HG03378 (cell line): ENCODE measurements around the gene ADSS2.
A peak's percentile ranks its signal among the peaks of the same experiment; 100 is the strongest.
"Not testable (repeated sequence)": the region's sequence is repeated elsewhere in the genome, so short reads cannot be mapped to it uniquely, and the experiment has no call there.

Source experiments
- ATAC-seq: cut with Tn5 transposase; IDR thresholded peaks from one replicate; pipeline ENCODE4 v1.9.1; 2021; ENCODE audit warnings: mild to moderate bottlenecking, moderate library complexity; ENCODE audit not compliant: unreplicated experiment

Gene ADSS2

DNA sequence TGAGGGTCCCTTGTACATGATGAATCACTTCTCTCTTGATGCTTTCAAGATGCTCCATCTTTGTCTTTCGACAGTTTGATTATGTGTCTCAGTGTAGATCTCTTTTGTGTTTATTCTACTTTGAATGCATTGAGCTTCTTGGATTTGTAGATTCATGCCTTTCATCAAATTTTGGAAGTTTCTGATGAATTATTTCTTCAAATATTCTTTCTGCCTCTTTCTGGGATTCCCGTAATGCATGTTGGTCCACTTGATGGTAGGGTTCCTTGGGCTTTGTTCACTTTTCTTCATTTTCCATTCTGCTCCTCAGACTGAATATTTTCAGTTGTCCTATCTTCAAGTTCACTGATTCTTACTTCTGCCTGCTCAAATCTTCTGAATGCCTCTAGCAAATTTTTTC lies 50.7 kb downstream of the ADSS2 start:
- no peak for ATAC-seq

DNA sequence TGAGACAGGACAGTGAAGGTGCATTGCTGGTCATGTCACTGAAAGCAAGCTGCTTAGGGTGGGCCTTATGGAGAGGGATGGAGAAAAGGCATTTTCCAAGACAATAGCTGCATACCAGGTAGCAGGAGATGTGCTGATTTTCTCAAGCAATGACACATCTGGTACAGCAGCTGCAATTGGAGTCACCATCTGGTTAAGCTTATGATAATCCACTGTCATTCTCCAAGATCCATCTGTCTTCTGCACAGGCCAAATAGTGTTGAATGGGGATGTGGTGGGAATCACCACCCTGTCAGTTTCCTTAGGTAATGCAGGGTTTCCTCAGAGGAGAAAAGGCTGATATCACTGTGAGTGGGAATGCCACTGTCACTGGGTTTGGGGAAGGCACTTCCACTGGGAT lies 54.6 kb downstream of the ADSS2 start:
- ATAC-seq: no peak

DNA sequence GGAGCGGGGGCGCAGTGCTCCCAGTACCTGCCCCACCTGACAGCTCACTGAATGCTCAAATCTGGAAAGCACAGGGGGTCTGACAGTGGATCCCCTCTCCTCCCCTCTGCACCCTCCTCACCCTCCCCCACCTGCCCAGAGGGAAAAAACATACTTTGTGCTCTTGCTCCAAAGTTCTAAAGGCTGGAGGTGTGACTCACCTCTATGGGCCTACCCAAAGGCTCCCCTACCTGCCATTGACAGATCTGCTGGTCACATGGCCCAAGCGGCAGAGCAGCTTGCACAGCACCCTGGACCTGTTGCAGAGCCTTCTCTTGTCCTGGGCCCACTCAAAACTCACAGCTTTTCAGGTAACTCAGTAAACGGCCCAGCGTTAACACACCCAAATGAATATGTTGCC lies 55.7 kb downstream of the ADSS2 start:
- ATAC-seq: no peak

DNA sequence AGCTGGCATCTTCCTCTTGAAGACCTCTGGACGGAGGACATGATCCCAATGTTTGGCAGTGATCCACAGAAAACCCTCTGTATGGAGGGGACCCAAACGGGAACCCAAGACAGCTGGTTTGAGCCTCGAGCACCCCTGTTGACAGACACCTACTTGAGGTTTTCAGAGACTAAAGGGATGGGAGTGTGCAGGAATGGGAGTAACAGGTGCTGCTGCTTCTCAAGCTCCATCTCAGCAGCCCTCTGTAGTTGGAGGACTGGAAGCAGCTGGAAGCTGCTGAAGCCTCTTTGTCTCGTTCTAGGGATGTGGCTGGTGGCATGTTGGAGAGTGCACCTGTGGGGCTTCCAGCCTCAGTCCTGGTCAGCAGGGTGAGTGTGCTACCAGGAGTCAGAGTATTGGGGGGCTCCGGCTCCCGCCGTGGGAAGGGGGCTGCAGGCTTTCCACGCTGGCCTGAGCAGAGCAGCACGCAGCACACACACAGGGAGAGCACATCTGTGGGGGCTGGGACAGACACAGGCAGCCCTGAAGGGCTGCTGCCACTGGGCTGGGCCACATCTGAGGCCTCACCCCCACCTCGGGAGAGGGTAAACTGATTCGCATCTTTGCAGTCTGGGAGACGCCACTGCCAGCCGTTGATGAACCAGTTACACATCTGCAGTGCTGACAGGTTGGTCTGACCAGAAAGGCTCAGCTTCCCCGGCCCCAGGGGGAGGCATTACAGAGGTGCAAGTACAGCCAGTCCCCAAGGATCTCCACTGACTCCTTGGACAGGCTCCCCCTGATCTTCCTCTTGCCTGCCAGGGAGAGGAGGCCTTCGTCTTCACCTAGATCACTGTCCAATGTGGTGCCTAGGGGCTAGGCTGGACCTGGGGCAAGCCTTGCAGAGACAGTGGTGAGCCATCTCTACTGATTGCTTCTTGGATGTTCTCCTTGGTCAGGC lies 56.6 kb downstream of the ADSS2 start:
- ATAC-seq: no peak

DNA sequence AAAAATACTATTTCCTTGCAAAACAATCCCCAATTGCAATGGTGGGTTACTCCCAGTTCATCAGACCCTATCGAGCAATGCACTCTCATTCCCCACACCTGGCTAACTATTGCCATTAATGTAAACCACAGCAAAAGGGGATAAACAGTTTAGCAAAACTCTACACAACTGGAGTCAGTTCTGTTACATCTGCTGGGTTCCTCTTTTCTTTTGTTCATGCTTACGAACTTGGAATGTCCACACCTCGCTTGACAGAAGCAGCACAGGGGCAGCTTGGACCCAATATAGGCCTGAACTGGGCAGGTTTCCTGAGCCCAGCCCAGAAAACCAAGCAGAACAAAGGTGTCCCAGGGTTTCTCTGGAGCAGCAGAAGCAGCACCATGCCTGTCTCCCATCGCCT lies 57.4 kb downstream of the ADSS2 start:
- no peak for ATAC-seq

DNA sequence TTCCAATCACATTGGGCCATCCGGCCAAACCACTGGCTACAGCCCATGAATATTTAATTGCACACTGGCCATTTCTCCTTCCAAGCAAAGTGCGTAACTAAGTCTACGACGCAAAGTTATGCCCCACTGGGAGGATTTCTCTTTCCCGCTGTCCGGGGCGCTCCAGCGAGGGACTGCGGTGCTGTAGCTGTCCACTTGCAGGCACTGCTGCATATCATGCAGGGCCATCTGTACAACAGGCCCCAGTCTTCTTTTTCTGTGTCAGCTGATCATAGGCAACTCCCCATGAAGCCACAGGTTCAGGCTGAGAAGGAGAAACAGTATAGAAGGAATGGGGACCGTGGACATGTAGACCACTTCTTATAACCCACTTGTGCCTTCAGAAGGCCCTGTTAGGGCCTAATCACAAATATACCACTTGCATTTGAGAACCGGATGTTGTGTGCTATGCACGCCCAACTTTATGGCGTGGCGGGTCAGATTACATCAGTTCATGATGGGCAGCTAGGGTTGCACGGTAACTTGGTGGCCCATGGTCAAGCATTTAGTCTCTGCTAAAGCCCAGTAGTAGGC lies 58.0 kb downstream of the ADSS2 start:
- no peak for ATAC-seq

DNA sequence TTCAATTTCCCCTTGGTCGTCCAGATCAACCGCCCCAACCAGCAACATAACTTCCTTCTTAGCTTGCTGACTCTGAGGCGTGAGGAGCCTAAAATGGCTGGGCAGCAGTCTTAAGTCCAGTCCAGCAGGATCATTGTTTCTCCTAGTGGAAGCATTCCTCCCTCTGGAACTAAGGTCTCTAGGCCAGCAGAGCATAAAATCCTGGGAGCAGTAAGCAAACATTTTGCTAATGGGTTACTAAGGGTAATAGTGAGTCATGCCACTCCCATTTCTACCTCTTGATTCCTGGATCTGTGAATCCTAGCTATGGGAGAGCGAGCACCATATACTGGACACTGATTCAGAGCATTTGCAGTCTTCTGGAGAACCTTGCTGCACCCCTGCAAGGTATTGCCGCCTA lies 59.9 kb downstream of the ADSS2 start:
- ATAC-seq: no peak

DNA sequence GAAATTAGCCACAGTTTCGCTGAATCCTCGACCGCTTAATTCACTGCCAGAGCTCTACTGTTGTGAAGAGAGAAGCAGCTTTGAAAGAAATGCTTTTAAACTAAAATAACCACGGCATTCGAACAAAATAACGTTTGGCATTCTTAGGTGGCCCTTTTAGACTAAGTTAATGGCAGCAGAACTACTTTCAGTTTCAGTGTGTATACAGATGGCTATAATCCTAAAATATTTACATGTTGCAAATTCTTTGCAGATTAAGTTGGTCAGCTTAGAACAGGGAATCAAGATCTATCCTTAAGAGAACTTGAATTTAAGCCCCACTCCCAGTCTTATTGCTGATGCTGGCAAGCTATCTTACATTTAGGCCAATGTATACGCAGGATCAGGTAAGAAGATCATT lies 62.7 kb downstream of the ADSS2 start:
- no peak for ATAC-seq

DNA sequence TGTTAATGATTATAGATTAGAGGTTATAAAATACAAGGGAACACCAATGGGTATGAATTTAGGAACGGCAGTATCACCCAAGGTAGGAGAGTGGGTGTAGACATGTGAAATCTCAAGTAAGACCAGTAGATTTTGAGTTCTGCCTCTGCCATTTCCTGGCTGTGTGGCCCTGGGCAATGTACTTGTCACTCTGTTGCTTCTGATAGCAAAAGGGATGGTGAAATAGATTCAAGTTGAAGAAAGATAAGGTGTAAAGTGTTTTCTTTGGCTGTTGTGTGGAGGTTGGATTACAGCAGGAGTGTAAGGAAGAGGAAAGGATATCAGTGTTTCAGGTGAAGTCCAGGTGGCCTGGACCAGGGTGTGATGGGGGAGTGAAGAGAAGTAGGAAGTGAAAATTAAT lies 64.3 kb downstream of the ADSS2 start:
- ATAC-seq: no peak

DNA sequence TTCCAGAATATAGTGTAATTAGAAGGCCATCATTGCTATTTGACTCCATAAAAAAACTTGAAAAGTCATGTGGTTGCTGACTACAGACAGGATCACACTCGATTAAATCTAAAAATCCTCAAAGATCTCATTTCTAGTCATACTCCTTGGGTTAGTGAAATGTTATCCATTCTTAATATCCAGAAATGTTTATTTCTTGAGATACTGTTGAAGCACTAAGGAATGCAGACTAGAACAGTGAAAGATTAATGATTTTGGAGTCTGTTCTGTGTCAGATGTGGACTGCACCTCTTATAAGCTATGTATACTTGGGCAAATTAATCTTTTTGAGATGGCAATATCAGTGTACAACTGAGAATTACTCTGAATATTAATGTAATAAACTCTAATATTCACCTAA lies 65.1 kb downstream of the ADSS2 start:
- ATAC-seq: no peak

DNA sequence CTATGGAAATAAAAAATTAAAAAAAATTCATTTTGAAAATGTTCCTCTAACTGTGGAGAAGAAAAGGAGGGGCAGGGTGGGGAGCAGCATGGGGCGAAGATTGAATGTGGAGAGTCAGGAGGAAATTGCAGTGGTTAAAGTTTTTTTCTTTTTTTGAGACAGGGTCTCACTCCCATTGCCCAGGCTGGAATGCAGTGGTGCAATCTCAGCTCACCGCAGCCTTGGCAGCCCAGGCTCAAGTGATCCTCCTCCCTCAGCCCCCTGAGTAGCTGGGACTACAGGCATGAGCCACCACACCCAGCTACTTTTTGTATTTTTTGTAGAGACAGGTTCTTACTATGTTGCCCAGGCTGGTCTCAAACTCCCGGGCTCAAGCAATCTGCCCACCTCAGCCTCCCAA lies 67.6 kb downstream of the ADSS2 start:
- ATAC-seq: no peak

DNA sequence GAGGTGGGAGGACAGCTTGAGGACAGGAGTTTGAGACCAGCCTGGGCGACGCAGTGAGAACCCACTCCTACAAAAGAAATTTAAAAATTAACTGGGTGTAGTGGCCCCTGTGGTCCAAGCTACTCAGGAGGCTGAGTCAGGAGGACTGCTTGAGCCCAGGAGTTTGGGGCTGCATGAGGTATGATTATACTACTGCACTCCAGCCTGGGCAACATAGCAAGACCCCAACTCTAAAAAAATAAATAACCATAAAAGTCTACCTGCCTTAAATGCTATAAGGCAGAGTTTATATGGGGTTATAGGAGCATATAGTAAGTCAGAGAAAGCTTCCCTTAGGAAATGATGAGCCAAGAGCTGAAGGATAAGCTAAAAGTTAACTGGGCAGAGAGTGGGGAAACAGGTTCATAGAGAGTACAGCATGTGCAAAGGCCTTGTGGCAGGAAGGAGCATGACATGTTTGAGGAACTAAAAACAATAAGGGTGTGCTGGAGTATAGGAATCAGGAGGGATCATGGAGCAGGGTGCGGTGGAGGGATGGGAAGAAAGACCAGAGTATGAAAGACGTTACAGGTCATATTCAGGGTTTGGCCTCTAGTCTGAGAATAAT lies 68.3 kb downstream of the ADSS2 start:
- ATAC-seq: no peak

DNA sequence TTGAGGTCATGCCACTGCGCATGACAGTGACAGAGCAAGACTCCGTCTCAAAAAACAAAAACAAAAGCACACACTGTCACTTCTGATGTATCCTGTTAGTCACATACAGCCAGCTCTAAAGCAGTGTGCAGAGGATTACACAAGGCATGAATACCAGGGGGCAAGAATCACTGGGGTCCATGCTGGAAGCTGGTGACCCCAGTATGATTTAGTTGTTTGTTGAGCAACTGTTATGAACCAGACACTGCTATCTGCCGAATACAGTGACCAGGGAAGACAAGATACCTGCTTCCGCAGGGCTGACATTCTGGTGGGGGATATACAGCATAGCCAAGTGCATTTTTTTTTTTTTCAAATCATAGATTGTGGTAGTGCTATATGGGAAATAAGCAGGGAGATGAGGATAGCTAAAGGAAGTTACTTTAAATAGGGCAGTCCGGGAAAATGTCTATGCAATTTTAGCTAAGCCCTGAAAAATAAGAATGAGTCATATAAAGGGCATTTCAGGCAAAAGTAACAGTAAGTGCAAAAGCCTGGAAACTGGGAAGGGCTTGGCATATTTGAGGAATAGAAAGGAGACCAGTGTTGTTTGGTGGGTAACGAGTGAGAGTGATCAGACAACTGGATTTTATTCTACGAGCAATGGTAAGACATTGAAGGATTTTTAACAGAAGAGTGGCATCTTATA lies 69.7 kb downstream of the ADSS2 start:
- no peak for ATAC-seq

DNA sequence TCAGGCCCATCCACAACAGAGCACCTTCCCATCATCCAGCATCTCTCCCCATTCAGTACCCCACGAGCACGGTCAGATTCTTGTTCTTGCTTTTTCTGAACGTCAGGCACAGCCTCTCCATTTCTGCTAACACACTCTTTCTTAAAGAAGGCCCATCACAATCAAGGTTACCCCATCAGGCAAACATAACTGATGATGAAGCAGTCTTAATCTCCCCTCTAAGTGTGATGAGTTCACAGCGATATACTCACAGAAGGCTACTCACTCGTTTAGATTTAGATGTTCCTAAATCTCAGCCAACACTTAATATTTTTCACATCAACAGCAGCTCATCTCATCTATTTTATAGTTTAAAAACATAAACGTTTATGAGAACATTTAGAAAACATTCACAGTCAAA lies 75.6 kb downstream of the ADSS2 start:
- no peak for ATAC-seq

DNA sequence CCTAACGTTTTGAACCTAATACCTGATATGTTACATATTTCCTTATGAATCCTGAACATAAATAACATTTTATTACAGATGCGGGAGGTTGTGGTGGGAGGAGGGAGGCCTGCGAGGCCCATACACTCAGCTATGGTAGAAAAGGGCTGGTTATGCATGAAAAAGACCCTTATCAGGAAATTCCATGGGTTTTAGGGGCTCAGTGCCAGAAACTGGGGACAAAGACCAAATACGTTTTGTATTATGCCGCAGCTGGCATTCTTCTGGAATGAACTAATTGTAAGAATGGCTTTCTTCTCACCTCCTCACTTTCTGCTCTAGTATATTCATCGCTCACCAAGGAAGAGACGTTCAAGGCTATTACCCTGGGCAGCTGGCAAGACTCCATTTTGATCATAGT lies 76.7 kb downstream of the ADSS2 start:
- no peak for ATAC-seq

DNA sequence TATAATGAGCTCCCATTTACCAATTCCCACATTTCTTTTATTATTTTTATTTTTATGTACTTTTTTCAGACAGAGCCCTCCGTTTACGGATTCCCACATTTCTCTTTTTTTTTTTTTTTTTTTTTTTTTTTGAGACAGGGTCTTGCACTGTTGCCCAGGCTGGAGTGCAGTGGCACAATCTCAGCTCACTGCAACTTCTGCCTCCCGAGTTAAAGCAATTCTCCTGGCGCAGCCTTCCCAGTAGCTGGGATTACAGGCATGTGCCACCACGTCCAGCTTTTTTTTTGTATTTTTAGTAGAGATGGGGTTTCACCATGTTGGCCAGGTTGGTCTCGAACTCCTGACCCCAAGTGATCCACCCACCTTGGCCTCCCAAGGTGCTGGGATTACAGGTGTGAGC lies 77.2 kb downstream of the ADSS2 start:
- not testable (repeated sequence) for ATAC-seq

DNA sequence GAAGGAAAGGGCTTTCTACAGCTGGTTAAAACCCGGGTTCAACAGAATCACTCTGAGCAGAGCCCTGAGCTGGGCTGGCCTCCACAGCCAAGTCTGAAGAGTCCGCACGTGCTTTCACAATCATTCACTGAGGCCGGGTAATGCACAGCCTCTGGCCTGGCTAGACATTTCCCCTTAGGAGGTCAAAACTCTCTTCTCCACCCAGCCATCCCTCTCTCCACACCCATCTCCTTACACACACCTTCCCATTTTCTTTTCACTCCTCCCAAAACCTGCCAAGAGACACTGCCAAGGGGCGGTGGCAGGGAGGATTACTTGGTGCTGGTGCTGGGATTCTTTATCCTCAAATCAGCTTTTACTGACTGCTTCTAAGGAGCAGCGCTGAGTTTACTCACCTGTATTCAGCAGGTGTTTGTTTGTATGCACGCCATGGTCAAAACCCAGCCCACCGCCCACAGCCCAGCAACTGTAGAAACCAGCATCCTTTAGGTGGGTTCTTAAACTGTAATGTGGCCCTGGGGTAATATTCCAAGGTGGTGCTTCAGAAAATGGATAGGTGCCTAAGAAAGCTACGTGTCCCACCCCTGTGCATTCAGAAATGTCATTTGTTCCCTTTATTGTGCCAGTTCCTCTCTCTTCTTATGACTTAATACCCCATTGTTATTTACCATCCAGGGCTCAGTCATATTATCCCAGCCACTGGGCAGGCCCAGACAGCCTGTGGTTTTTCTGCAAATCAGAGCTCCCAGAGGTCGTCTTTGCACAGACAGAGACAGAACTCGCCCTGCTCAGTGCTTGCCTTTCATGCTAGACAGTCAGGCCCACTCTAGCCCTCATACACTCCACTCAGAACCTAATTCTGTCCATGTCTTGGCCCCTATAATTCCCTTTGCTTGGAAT lies 80.2 kb downstream of the ADSS2 start:
- ATAC-seq: peak; percentile 83

DNA sequence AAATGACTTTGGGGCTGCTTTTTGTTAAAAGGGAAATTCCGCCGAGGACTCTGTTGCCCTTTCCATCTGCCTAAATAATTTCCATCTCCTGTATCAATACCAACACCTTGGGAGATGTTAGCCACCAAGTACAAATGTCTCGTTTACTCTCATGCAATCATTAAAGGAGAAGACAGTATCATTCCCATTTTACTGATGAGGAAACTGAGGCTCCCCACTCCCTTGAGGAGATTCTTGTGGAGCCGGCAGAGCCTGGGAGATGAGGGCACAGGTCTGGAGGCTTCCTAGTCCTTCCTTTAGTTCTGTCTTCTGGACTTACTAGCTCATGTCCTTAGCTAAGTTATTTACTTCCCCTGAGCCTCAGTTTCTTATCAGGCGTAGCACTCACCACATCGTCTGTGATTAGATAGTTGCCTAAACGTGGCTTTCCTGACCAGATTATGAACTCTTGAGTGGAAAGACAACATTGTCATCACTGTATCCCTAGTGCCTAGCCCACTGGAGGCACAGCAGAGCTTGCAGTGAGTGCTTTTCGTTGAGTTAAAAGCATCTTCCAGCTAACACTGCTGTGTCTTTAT lies 81.6 kb downstream of the ADSS2 start:
- ATAC-seq: no peak

DNA sequence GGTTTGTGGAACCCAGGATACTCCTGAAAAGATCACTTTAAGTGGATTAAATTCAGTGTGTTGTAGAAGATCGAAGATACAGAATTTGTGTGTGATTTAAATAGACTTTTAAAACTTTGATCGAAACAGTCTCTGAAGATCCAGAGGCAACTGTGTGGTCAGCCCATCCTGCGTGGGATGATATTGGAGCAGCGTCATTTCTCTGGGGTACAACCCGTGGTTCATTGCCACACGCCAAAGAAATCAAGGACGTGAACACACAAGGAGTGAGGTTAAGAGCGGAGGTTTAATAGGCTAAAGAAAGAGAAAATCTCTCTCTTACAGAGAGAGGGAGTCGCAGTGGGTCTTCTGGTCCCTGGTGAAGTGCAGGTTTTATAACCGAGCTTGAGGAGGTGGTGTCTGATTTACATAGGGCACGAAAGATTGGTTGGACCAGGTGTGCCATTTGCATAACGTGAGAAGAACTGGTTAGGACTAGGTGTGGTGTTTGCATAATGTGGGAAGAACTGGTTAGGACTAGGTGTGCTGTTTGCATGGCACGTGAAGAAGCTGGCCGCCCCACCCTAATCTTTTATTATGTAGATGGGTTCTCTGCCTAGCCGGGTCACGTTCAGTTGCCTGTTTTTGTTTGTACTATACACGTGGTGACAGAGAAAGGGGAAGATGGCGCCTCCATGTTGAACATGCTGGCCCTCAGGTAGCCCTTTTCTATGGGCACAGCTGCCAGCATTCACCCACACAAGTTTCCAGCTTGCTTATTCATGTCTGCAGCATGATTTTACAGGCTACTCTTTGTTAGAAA lies 82.3 kb downstream of the ADSS2 start:
- no peak for ATAC-seq
